B cell (primary cell): Measurements from ENCODE around the gene STRN.

Experiments used
- EZH2 ChIP-seq: IDR thresholded peaks from 2 replicates; pipeline ENCODE4 v1.6.1; 2012; ENCODE audit warnings: borderline replicate concordance, low read depth, mild to moderate bottlenecking, moderate library complexity, low read length; ENCODE audit not compliant: insufficient read depth, poor library complexity, severe bottlenecking
- TF ChIP-seq, protein P1 (sequence below): fragments of 200-600 bp; IDR thresholded peaks from one replicate; pipeline ENCODE4 v1.8.0; 2022; ENCODE audit warnings: antibody characterized with exemption, mild to moderate bottlenecking

DNA sequence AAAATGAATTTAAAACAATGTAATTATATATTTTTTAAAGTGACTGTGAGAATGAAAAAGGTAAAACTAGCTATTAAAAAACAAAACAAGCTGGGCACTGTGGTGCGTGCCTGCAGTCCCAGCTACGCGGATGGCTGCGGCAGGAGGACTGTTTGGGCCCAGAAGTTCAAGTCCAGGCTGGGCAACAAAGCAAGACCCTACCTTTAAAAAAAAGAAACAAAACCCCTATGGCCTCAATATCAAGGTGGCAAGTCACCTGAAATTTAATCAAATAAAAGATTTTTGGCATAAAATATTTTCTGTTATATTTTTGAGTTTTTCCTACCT is 46.9 kb upstream of the STRN start:
- TF ChIP-seq, protein P1, sequence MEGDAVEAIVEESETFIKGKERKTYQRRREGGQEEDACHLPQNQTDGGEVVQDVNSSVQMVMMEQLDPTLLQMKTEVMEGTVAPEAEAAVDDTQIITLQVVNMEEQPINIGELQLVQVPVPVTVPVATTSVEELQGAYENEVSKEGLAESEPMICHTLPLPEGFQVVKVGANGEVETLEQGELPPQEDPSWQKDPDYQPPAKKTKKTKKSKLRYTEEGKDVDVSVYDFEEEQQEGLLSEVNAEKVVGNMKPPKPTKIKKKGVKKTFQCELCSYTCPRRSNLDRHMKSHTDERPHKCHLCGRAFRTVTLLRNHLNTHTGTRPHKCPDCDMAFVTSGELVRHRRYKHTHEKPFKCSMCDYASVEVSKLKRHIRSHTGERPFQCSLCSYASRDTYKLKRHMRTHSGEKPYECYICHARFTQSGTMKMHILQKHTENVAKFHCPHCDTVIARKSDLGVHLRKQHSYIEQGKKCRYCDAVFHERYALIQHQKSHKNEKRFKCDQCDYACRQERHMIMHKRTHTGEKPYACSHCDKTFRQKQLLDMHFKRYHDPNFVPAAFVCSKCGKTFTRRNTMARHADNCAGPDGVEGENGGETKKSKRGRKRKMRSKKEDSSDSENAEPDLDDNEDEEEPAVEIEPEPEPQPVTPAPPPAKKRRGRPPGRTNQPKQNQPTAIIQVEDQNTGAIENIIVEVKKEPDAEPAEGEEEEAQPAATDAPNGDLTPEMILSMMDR = no peak
- no peak for TF ChIP-seq EZH2
